ENCODE results near the gene AVPI1. TPM values are rescaled to one million over a fixed set of nuclear protein-coding genes. Genes with fewer than 3 reads are reported as not detected.

The AVPI1 gene
- total RNA-seq, 1 experiment from 2014 or later = 6.5 TPM

DNA sequence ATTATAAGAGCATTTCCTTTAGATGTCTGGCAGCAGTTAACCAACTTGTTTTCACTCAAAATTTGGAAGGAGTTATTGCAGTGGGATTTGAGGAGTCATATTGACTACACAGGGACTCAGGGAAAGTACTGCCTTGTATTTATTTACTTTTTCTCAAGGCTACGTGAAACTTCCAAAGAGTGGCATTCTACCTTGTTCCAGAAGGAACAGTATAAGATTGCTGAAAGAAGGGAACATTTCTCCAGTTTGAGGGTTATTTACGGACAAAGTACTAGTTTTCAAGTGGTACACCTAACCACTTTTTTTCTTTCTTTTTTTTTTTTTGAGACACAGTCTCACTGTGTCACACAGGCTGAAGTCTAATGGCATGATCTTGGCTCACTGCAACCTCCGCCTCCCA, 58.8 kb downstream of the AVPI1 start:
- H3K23ac ChIP-seq (ENCODE audit: insufficient read length, low read depth, low read length) = no peak overlapping the region
- Mint-ChIP-seq H3K9me3 (no peaks in the 10 kb centered on the region; a peak in 1 of 5 replicates), H3K36me3 (ENCODE audit: insufficient read depth in 1 of 3, low read depth in 3 of 3) (peaks cover 0 to 1% (median under 1%) of the 10 kb centered on the region in 3 experiments; a peak in 4 of 7 replicates), H3K27me3 (ENCODE audit: low read depth) (no peaks in the 10 kb centered on the region), H3K27ac (no peak overlapping the region), H3K4me3 (no peak overlapping the region), H3K4me1 (peaks cover 6 to 7% of the 10 kb centered on the region in 2 experiments)
- no peak overlapping the region for H2BK15ac ChIP-seq (ENCODE audit: low read depth, low read length)
- H3K4me1 ChIP-seq (ENCODE audit: insufficient read depth, low read length) = no peaks in the 10 kb centered on the region
- H4K20me1 ChIP-seq (ENCODE audit: control insufficient read depth, insufficient read depth, insufficient read length) = no peaks in the 10 kb centered on the region
- H3K9me3 ChIP-seq (ENCODE audit: control insufficient read depth, low read depth, low read length) = no peaks in the 10 kb centered on the region
- no peak overlapping the region for H4K8ac ChIP-seq (replicated peaks; ENCODE audit: insufficient read length, low read depth, low read length)
- no peak overlapping the region for H2BK12ac ChIP-seq (ENCODE audit: insufficient read length, low read depth, low read length)
- H3K4me2 ChIP-seq (ENCODE audit: insufficient read depth, insufficient read length, low read length) = no peak overlapping the region
- WGBS (ENCODE audit: extremely low coverage, insufficient read length, low lambda C conversion rate) = no CpG with 5 or more reads among the region's 3 CpGs
- no peak overlapping the region for H2AK5ac ChIP-seq (ENCODE audit: insufficient read length, low read length)
- no peak overlapping the region for H3T11ph ChIP-seq (ENCODE audit: low read length)
- no peak for DNase-seq
- H3K27ac ChIP-seq (ENCODE audit: insufficient read length, low read depth, low read length) = no peak overlapping the region
- H3K4ac ChIP-seq (ENCODE audit: low read depth, low read length) = no peak overlapping the region
- 0 out of 2 replicates have a peak, but pooled peaks cover 3% of the 10 kb centered on the region for H3K79me2 ChIP-seq (ENCODE audit: insufficient read depth, low read length)
- H2BK120ac ChIP-seq (ENCODE audit: low read depth, low read length, poor library complexity, severe bottlenecking) = no peak overlapping the region
- H3K23me2 ChIP-seq (ENCODE audit: insufficient read length, low read depth, low read length, poor library complexity, severe bottlenecking) = peaks cover 4% of the 10 kb centered on the region
- H4K5ac ChIP-seq (ENCODE audit: insufficient read length, low read depth, low read length) = no peak overlapping the region
- no peaks in the 10 kb centered on the region for H3K79me1 ChIP-seq (ENCODE audit: insufficient read depth, low read depth, low read length, poor library complexity, severe bottlenecking)
- TF ChIP-seq, protein P1, sequence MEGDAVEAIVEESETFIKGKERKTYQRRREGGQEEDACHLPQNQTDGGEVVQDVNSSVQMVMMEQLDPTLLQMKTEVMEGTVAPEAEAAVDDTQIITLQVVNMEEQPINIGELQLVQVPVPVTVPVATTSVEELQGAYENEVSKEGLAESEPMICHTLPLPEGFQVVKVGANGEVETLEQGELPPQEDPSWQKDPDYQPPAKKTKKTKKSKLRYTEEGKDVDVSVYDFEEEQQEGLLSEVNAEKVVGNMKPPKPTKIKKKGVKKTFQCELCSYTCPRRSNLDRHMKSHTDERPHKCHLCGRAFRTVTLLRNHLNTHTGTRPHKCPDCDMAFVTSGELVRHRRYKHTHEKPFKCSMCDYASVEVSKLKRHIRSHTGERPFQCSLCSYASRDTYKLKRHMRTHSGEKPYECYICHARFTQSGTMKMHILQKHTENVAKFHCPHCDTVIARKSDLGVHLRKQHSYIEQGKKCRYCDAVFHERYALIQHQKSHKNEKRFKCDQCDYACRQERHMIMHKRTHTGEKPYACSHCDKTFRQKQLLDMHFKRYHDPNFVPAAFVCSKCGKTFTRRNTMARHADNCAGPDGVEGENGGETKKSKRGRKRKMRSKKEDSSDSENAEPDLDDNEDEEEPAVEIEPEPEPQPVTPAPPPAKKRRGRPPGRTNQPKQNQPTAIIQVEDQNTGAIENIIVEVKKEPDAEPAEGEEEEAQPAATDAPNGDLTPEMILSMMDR (conservative IDR thresholded peaks at IDR 0.05) = no peak
- H2BK20ac ChIP-seq (ENCODE audit: low read depth, low read length, poor library complexity, severe bottlenecking) = no peak overlapping the region
- H2AFZ ChIP-seq (ENCODE audit: low read length) = no peak overlapping the region
- no peak overlapping the region for H3K18ac ChIP-seq (ENCODE audit: insufficient read length, low read depth, low read length)
- no peak overlapping the region for H3K9ac ChIP-seq (ENCODE audit: extremely low read depth, insufficient read length, low read length)
- no peak overlapping the region for H4K91ac ChIP-seq (ENCODE audit: insufficient read length, low read depth, low read length)
- H2BK5ac ChIP-seq (ENCODE audit: insufficient read length, low read length) = no peak overlapping the region
- H3K27me3 ChIP-seq (ENCODE audit: insufficient read depth, low read length) = no peaks in the 10 kb centered on the region
- H3K56ac ChIP-seq (ENCODE audit: insufficient read length, low read depth, low read length) = no peak overlapping the region
- no peak overlapping the region for H3K14ac ChIP-seq (ENCODE audit: insufficient read depth, low read length)

All from H9 (cell line).